B cell (primary cell): ENCODE results near the gene TSTD2. TPM values are rescaled to one million over a fixed set of nuclear protein-coding genes. Genes with fewer than 3 reads are reported as not detected.

ENCODE experiments used
- ATAC-seq: fragments of 200-7000 bp; cut with Tn5 transposase; one replicate; pipeline ENCODE4 v1.10.0; 2021; ENCODE audit warnings: low read depth, mild to moderate bottlenecking, moderate number of reproducible peaks, moderate library complexity
- CTCF ChIA-PET: fragments of 350-600 bp; sonication (Branson Sonifier 250); formaldehyde crosslinking; loops from one replicate; lab custom pipeline; 2021; ENCODE audit warnings: antibody characterized with exemption, inconsistent platforms; lab: Charles Lee
- POLR2A ChIA-PET: fragments of 350-600 bp; sonication (Branson Sonifier 250); formaldehyde crosslinking; loops from one replicate; lab custom pipeline; 2021; ENCODE audit warnings: antibody characterized with exemption; lab: Charles Lee
- DNase-seq: peaks from one replicate; pipeline ENCODE4 v3.0.0; 2013
- H2AFZ ChIP-seq: 2 replicates; pipeline ENCODE4 v1.6.1; 2012; ENCODE audit warnings: mild to moderate bottlenecking, low read depth, low read length; ENCODE audit not compliant: insufficient read depth, poor library complexity, severe bottlenecking
- H3K27ac ChIP-seq, 2 donors: 1 replicate in 1 of 2; 2 replicates in 1 of 2; pipeline ENCODE4 v1.5.1; 2012 to 2013; ENCODE audit warnings: low read length in 2 of 2, mild to moderate bottlenecking in 2 of 2, moderate library complexity in 1 of 2
- H3K27me3 ChIP-seq, 4 experiments: fragments of 200-600 bp in 1 of 4; sonication (generic) in 1 of 4; replicated peaks in 1 of 4; 1 replicate in 2 of 4; 2 replicates in 2 of 4; pipeline versions ENCODE4 v1.6.1 to v1.7.0; 2013 to 2016; ENCODE audit warnings: low read length in 3 of 4, mild to moderate bottlenecking in 2 of 4, mixed read lengths in 1 of 4, moderate library complexity in 1 of 4; ENCODE audit not compliant: insufficient read depth in 4 of 4, control insufficient read depth in 3 of 4; ENCODE audit errors: control extremely low read depth in 1 of 4
- H3K36me3 ChIP-seq, 2 experiments: replicated peaks in 1 of 2; 1 replicate in 1 of 2; 2 replicates in 1 of 2; pipeline versions ENCODE4 v1.6.1 to v1.7.1; 2013; ENCODE audit warnings: low read length in 1 of 2; ENCODE audit not compliant: insufficient read depth in 2 of 2, control insufficient read depth in 1 of 2; ENCODE audit errors: control extremely low read depth in 1 of 2, extremely low read depth in 1 of 2
- H3K4me1 ChIP-seq, 2 donors: fragments of 200-600 bp in 1 of 2; sonication (generic) in 1 of 2; 1 replicate in 1 of 2; 2 replicates in 1 of 2; pipeline versions ENCODE4 v1.5.1 to v1.6.1; 2013 to 2017; ENCODE audit warnings: low read length in 2 of 2; ENCODE audit not compliant: control insufficient read depth in 2 of 2, insufficient read depth in 2 of 2
- H3K4me2 ChIP-seq: replicated peaks from 2 replicates; pipeline ENCODE3; 2012; ENCODE audit warnings: mild to moderate bottlenecking, low read depth, low read length; ENCODE audit not compliant: poor library complexity, severe bottlenecking
- H3K4me3 ChIP-seq, 5 experiments: fragments of 200-600 bp in 1 of 5; sonication (generic) in 1 of 5; 1 replicate in 3 of 5; 2 replicates in 2 of 5; pipeline versions ENCODE4 v1.5.1 to v1.7.0; 2011 to 2016; ENCODE audit warnings: low read length in 4 of 5, mild to moderate bottlenecking in 4 of 5, low read depth in 2 of 5, control low read depth in 1 of 5, moderate library complexity in 1 of 5; ENCODE audit not compliant: insufficient read depth in 1 of 5; ENCODE audit errors: control extremely low read depth in 1 of 5, extremely low read depth in 1 of 5
- H3K79me2 ChIP-seq: fragments of 200-600 bp; sonication (generic); one replicate; pipeline ENCODE4 v1.6.0; 2016; ENCODE audit warnings: low read length; ENCODE audit not compliant: control insufficient read depth, insufficient read depth
- H3K9ac ChIP-seq: fragments of 200-600 bp; sonication (generic); 2 replicates; pipeline ENCODE4 v1.6.1; 2017; ENCODE audit warnings: mild to moderate bottlenecking, low read length, moderate library complexity
- H3K9me3 ChIP-seq, 3 donors: one replicate each; pipeline versions ENCODE4 v1.6.1 to v1.7.1; 2013; ENCODE audit warnings: low read length in 2 of 3; ENCODE audit not compliant: control insufficient read depth in 2 of 3, insufficient read depth in 1 of 3; ENCODE audit errors: control extremely low read depth in 1 of 3
- H4K20me1 ChIP-seq: 2 replicates; pipeline ENCODE4 v1.6.0; 2012; ENCODE audit warnings: mild to moderate bottlenecking, low read length; ENCODE audit not compliant: insufficient read depth, control insufficient read depth, poor library complexity, severe bottlenecking
- H3K27ac Mint-ChIP-seq: one replicate; pipeline ENCODE4 v1.8.0; 2021; ENCODE audit warnings: mixed read lengths
- H3K27me3 Mint-ChIP-seq: one replicate; pipeline ENCODE4 v1.8.0; 2021; ENCODE audit warnings: mixed read lengths
- H3K4me1 Mint-ChIP-seq: one replicate; pipeline ENCODE4 v1.8.0; 2021; ENCODE audit warnings: mixed read lengths
- H3K4me3 Mint-ChIP-seq: one replicate; pipeline ENCODE4 v1.8.0; 2021; ENCODE audit warnings: mixed read lengths
- H3K9me3 Mint-ChIP-seq: one replicate; pipeline ENCODE4 v1.8.0; 2022; ENCODE audit warnings: mixed read lengths; ENCODE audit not compliant: insufficient read depth
- CTCF ChIP-seq: fragments of 200-600 bp; IDR thresholded peaks from one replicate; pipeline ENCODE4 v1.8.0; 2022; ENCODE audit warnings: antibody characterized with exemption, mild to moderate bottlenecking
- EZH2 ChIP-seq: IDR thresholded peaks from 2 replicates; pipeline ENCODE4 v1.6.1; 2012; ENCODE audit warnings: borderline replicate concordance, low read depth, mild to moderate bottlenecking, moderate library complexity, low read length; ENCODE audit not compliant: insufficient read depth, poor library complexity, severe bottlenecking
- WGBS: methylation state at CpG from one replicate; pipeline ENCODE4 v1.1.5; 2013; ENCODE audit warnings: missing lambda C conversion rate; ENCODE audit not compliant: insufficient coverage; 5-methylcytosine and 5-hydroxymethylcytosine counted together
- intact Hi-C: fragments of 100-400 bp; cut with micrococcal nuclease; formaldehyde crosslinking; loops from one replicate; pipeline ENCODE4 v1.10.0; 2022
- polyA plus RNA-seq: library from polyadenylated mRNA; depleted of rRNA; stranded (reverse); fragments of >200 nt; gene quantifications from 2 replicates; pipeline ENCODE4 v1.2.3, GENCODE V29; 2012
- total RNA-seq, 2 donors: library from RNA; stranded (reverse); fragments of 120-200 nt in 1 of 2; gene quantifications; 1 replicate in 1 of 2; 2 replicates in 1 of 2; pipeline versions ENCODE4 v1.2.3 to v1.2.4, GENCODE V29; 2013 to 2022

Gene TSTD2
- total and polyA plus RNA-seq, 2 donors (not counting 1 experiment from before 2014, with no cell fraction given) = 12.7 to 29.2 TPM

GRCh38 chr9:97560154-97560553 is 73.0 kb downstream of the TSTD2 start:
- intact Hi-C loops = no loop called here
- Histone ChIP-seq H3K27ac (no peak overlapping the region), H3K79me2 (no peaks in the 10 kb centered on the region), H2AFZ (no peak overlapping the region), H3K4me2 (no peak overlapping the region), H3K4me3 (no peak overlapping the region), H3K27me3 (peaks cover 0 to 18% (median 2%) of the 10 kb centered on the region in 4 experiments), H3K9me3 (no peaks in the 10 kb centered on the region), H3K36me3 (no peaks in the 10 kb centered on the region), H3K4me1 (no peaks in the 10 kb centered on the region), H3K9ac (no peak overlapping the region), H4K20me1 (no peaks in the 10 kb centered on the region)
- CTCF ChIA-PET = no interaction called here
- WGBS = 100% methylated on average over 3 of the region's 6 CpGs
- Mint-ChIP-seq H3K27ac (no peak overlapping the region), H3K9me3 (no peaks in the 10 kb centered on the region), H3K27me3 (peaks cover 28% of the 10 kb centered on the region), H3K4me1 (no peaks in the 10 kb centered on the region), H3K4me3 (no peak overlapping the region)
- DNase-seq (no peak), ATAC-seq (no peak)
- TF ChIP-seq EZH2 = no peak
- TF ChIP-seq CTCF = no peak
- POLR2A ChIA-PET = no interaction called here

- TF ChIP-seq EZH2 (no peak), CTCF (no peak)
- H3K9me3 ChIP-seq = no peaks in the 10 kb centered on the region
- H3K79me2 ChIP-seq = no peaks in the 10 kb centered on the region
- H3K27ac ChIP-seq = no peak overlapping the region
- no peak overlapping the region for H3K27ac Mint-ChIP-seq
- no peaks in the 10 kb centered on the region for H3K4me1 ChIP-seq
- peaks cover 0 to 18% (median 2%) of the 10 kb centered on the region in 4 experiments for H3K27me3 ChIP-seq
- no peaks in the 10 kb centered on the region for H4K20me1 ChIP-seq
- DNase-seq (no peak), ATAC-seq (no peak)
- no peaks in the 10 kb centered on the region for H3K36me3 ChIP-seq
- ChIA-PET CTCF (no interaction called here), POLR2A (no interaction called here)
- no peak overlapping the region for H3K4me2 ChIP-seq
- no peak overlapping the region for H3K4me3 Mint-ChIP-seq
- H3K9ac ChIP-seq = no peak overlapping the region
- H3K9me3 Mint-ChIP-seq = no peaks in the 10 kb centered on the region
- no peak overlapping the region for H2AFZ ChIP-seq
- H3K4me1 Mint-ChIP-seq = no peaks in the 10 kb centered on the region
- H3K4me3 ChIP-seq = no peak overlapping the region
- intact Hi-C loops = no loop called here
- WGBS = 87% methylated on average over 4 of the region's 10 CpGs
- H3K27me3 Mint-ChIP-seq = peaks cover 33% of the 10 kb centered on the region
Observed at GRCh38 chr9:97559111-97559514, 74.1 kb downstream of the TSTD2 start.
